SK-N-SH (cell line): ENCODE data around the gene MB21D2.

Experiments
- CTCF ChIP-seq: fragments of 200-600 bp; sonication (generic); IDR thresholded peaks from 2 replicates; pipeline ENCODE4 v1.6.1; 2017; ENCODE audit warnings: antibody characterized with exemption, mild to moderate bottlenecking, moderate library complexity
- EZH2phosphoT487 ChIP-seq: fragments of 200-600 bp; sonication (generic); IDR thresholded peaks from 2 replicates; pipeline ENCODE4 v1.6.1; 2017; ENCODE audit warnings: low read depth, mixed run types, mild to moderate bottlenecking, antibody characterized with exemption, moderate library complexity, borderline replicate concordance
- MXI1 ChIP-seq: IDR thresholded peaks from 2 replicates; pipeline ENCODE4 v1.6.1; 2012; ENCODE audit warnings: mild to moderate bottlenecking, low read depth, low read length, improper control_type of control experiment
- POLR2AphosphoS5 ChIP-seq: IDR thresholded peaks from 2 replicates; pipeline ENCODE4 v1.6.1; 2012; ENCODE audit warnings: low read depth, low read length
- TAF1 ChIP-seq: IDR thresholded peaks from 2 replicates; pipeline ENCODE4 v1.6.1; 2012; ENCODE audit warnings: low read depth, mild to moderate bottlenecking, low read length, moderate library complexity, borderline replicate concordance
- USF2 ChIP-seq: fragments of 150-350 bp; IDR thresholded peaks from 2 replicates; pipeline ENCODE4 v1.6.1; 2017; ENCODE audit warnings: antibody characterized with exemption, low read length, low read depth, borderline replicate concordance

DNA sequence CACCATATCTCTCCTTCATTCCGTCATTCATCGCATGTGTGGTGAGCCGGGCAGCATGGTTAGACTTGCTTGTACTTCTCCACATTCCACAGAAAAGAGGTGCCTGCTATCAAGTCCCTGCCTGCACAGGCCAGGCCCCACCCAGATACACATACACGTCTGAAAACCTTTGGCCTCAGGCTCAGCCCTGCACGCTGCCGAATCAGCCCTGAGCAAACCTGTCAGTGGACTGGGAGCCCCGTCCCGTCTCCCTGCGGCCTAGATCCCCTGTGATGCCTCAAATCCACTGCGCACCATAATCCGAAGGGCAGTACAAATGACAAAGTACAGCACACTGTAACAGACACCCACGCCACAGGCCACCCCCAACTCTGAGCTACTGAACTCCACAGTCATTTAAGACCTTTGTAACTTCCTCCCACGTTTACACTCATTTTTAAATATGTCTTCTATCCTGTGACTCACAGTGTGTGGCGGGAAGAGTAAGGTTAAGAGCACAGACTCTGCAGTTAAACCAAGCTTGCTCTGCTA lies 67.1 kb downstream of the MB21D2 start:
- no peak for TF ChIP-seq POLR2AphosphoS5
- TF ChIP-seq TAF1: no peak
- TF ChIP-seq CTCF: no peak
- TF ChIP-seq MXI1: no peak
- TF ChIP-seq USF2: no peak
- no peak for TF ChIP-seq EZH2phosphoT487
